ENCODE results near the gene NRP2.

GRCh38 chr2:205715831-205716525 lies 33.7 kb downstream of the NRP2 start:
- TF ChIP-seq CTCF (IDR thresholded peaks at IDR 0.05; ENCODE audit: low read depth, low read length, poor library complexity, severe bottlenecking) (no peak), EZH2phosphoT487 (IDR thresholded peaks at IDR 0.05; ENCODE audit: borderline replicate concordance, low read length) (no peak)

Measured in DOHH2 (cell line).